Kidney glomerular epithelial cell (primary cell): ENCODE results near the gene DENND4A.
A peak's percentile ranks its signal among the peaks of the same experiment; 100 is the strongest.

Experiments used
- DNase-seq: peaks from one replicate; lab custom pipeline; 2025; lab: John Stamatoyannopoulos, UW

DENND4A gene

GRCh38 chr15:65792138-65792987 lies at the start of gene DENND4A:
Gene DENND4A (minus strand): TSS chr15:65792293. CDS start chr15:65756450, 35,843 bp downstream.
- DNase-seq: peak; percentile 95

GRCh38 chr15:65841121-65841930 lies 49.2 kb upstream of the DENND4A start:
- DNase-seq: peak; percentile 68

GRCh38 chr15:65839985-65840384 lies 47.9 kb upstream of the DENND4A start:
- DNase-seq: no peak

DNA sequence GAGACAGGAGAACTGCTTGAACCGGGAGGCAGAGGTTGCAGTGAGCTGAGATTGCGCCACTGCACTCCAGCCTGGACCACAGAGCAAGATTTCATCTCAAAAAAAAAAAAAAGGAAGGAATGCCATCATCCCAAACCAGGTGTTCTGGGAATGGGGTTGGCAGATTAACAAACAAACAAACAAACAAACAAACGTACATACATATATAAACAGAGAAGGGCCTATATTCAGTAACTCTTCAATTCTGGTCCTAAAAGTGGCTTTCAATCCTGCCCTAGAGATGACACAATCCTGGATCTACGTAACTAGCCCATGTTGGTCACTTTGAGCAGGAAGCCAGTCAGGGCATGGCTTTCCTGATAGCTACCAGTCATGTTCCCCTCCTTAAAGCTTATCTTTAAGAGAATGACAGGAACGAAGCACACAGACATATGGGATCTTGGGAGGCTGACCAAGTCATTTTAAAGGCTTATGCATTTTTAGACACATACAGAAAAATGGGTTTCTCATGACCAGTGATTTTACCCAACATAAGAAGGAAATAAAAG lies 47.3 kb upstream of the DENND4A start:
- DNase-seq: no peak

GRCh38 chr15:65837301-65838294 lies 45.5 kb upstream of the DENND4A start:
- DNase-seq: no peak

DNA sequence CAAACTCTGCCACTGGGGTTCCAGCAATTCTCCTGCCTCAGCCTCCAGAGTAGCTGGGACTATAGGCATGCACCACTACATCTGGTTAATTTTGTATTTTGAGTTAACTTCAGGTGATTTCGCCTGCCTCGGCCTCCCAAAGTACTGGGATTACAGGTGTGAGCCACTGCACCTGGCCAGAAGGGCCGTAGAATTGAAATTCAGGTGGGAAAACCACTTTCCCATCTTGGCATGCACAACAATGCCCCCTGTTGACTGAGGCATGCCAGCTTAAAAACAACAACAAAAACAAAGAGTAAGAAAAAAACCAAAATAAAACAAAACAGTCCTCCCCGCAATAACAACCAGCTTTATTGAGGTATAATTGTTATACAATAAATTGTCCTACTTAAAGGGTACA lies 44.6 kb upstream of the DENND4A start:
- DNase-seq: no peak

DNA sequence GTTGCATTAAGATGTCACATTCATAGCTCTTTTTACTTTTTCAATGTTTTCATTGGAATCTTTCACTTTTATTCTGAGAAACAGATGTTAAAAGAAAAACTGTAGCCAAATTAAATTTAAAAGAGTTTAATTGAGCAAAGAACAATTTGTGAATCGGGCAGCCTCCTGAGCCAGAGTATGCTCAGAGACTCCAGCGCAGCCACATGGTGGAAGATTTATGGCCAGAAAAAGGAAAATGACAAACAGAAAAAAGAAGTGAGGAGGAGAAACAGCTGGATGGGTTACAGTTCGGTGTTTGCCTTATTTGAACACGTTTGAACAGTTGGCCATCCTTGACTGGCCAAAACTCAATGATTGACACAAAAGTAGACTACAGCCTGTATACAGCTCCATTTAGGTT lies 43.4 kb upstream of the DENND4A start:
- DNase-seq: no peak

DNA sequence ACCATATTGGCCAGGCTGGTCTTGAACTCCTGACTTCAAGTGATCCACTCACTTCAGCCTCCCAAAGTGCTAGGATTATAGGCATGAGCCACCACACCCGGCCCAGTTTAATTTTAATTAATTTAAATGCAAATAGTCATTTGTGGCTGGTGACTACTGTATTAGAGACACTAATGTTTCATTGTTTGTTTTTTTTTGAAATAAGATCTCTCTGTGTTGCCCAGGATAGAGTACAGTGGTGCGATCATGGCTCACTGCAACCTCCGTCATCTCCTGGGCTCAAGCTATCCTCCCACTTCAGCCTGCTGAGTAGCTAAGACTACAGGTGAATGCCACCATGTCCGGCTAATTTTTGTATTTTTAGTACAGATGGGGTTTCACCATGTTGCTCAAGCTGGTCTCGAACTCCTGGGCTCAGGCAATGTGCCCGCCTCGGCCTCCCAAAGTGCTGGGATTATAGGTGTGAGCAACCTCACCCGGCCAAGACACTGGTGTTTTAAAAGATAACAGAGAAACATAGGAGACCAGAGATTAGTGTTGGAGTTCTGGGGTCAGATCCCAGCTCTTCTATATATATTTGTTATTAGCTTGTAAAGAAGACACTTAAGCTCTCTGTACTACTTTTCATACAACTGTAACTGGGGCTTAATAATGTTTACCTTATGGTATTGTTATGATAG lies 42.6 kb upstream of the DENND4A start:
- DNase-seq: no peak

- DNase-seq: no peak
Measured at GRCh38 chr15:65833501-65834205, 41.6 kb upstream of the DENND4A start.

GRCh38 chr15:65832549-65833364 lies 40.7 kb upstream of the DENND4A start:
- peak; percentile 94 for DNase-seq

- peak; percentile 21 for DNase-seq
Measured at GRCh38 chr15:65829130-65829764, 37.2 kb upstream of the DENND4A start.

- no peak for DNase-seq
Measured at GRCh38 chr15:65828585-65828984, 36.5 kb upstream of the DENND4A start.

DNA sequence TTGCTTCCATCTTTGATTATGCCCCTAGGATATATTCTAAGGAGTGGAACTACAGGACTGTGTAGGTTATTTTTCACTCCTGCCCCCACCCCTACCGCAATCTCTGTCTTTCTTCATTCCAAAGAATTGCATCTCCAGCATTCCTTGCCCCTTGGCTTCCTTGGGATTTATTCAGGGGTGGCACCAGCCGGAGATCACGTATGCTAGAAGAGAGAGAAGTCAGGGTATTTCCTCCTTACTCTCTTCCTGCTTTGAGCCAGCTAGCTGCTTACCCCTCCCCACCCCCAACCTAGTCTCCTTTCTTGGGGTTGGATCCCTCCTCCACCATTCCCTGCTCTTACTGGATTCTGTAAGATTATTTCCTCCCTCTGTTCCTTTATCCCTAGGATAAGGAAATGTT lies 35.0 kb upstream of the DENND4A start:
- no peak for DNase-seq

DNA sequence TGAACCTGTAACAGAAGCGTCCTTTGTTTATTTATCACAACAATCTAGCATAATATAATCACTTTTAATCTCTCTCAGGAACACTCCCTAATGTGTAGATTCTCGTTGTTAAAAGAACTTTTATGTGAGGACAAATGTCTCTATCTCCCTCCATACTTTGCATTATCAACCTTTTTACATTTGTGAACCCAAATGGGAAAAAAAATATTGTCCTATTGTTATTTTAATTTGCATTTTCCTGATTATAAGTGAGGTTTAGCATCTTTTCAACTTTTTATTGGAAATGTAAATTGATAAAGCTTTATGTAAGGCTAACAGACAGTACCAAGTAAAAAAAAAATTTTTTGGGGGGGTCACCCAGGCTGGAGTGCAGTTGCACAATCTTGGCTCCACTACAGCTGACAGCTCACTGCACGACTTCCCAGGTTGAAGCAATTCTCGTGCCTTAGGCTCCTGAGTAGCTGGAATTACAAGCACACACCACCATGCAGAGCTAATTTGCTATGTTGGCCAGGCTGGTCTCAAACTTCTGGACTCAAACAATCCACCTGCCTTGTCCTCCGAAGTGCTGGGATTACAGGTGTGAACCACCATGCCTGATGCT lies 33.0 kb upstream of the DENND4A start:
- no peak for DNase-seq

DNA sequence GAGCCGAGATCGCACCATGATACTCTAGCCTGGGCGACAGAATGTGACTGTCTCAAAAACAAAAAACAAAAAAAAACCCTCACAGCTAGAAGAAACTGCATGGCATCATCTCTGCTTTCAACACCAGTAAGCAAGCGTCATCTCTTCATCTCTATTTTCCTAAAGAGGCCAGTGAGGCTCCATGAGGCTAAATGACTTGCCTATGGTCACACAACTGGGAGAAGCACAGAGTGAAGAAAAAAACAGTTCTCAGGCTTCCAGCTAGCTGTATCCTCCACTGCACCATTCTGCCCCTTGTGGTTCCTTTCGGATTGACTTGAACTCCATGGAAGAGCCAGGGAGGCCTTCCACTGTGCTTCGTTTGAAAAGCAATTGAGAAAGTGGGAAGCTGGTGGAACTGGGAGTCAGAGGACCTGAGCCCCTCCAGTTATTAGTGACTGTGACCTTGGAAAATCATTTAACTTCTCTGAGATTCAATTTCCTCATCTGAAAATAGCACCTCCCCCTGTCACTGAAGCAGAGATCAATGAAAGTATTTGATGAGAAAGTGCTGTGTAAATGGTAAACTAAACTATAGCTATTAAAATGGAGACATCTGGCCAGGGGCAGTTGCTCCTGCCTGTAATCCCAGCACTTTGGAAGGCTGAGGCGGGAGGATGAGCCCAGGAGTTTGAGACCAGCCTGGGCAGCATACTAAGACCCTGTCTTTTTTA lies 32.1 kb upstream of the DENND4A start:
- DNase-seq: peak; percentile 47

DNA sequence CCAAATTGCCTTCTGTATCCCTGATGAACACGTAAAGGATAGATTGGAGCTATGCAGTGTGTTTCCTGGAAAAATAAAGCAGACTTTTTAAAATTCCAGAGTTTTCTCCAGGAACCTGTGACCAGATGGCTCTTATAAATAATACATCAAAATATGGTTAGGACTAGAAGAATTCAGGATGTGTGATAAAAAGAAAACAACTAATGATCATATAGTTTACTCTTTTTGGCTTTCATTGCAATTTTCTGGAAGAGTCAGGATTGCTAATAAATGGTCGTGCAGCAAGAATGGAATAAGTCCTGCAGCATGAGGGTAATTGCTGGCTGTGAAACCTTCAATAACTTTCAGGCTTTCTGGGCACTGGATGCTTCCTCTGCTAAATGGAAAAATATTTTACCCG lies 30.2 kb upstream of the DENND4A start:
- DNase-seq: no peak

- no peak for DNase-seq
Measured at GRCh38 chr15:65821070-65821469, 29.0 kb upstream of the DENND4A start.

- no peak for DNase-seq
Measured at GRCh38 chr15:65819563-65819960, 27.5 kb upstream of the DENND4A start.
